ENCODE results near the gene DBN1. TPM values are rescaled to one million over a fixed set of nuclear protein-coding genes. Genes with fewer than 3 reads are reported as not detected.
"Not testable (repeated sequence)": the region's sequence is repeated elsewhere in the genome, so short reads cannot be mapped to it uniquely, and the experiment has no call there.

DBN1 gene
- total RNA-seq, 2 experiments from 2014 or later = 4.9 to 5.0 TPM

DNA sequence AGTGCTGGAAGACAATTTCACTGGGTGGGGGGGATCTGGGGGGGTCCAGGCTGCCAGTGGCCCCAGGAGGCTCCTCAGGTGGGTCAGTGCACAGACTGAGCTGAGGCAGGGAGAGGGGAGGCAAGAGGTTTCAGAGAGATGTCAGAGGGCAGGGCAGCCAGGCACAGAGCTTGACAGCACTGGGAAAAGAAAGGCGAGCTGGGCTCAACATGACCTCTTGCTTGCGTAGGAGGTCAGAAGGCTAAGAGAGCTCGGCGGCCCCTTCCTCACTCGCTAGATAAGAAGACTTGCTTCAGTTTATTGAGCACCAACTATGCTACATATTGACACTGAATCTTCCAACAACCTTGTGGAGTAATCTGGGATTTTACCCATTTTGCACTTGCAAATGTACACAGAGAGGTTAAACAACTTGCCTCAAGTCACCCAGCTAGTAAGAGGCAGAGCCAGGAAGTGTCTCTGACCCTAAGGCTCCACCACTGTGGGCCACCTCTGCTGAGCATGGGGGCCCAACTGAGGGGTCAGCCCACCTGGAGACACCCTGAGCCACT, 20.4 kb upstream of the DBN1 start:
- DNase-seq = no peak
- Mint-ChIP-seq H3K27ac (peak overlapping the region; percentile 82), H3K4me3 (peak overlapping the region; percentile 32), H3K27me3 (peaks cover 9% of the 10 kb centered on the region), H3K4me1 (peaks cover 54% of the 10 kb centered on the region), H3K9me3 (no peaks in the 10 kb centered on the region), H3K36me3 (ENCODE audit: low read depth) (peaks cover 28% of the 10 kb centered on the region)
- CTCF ChIA-PET = interaction anchor here (0.9 to 3.5 kb wide), 8 partner anchors 16 to 142 kb away, joined by 3 to 22 read pairs (median 9); partner anchors contain the start of gene LMAN2
- POLR2A ChIA-PET = interaction anchor here (1.4 to 2.9 kb wide), 4 partner anchors 39 to 98 kb away, joined by 5 to 10 read pairs (median 6); partner anchors contain the start of genes GRK6 and TMED9

- H3K27ac Mint-ChIP-seq = peak overlapping the region; percentile 82
- peaks cover 33% of the 10 kb centered on the region for H3K36me3 Mint-ChIP-seq (ENCODE audit: low read depth)
- ChIA-PET POLR2A (interaction anchor here (0.7 to 1.4 kb wide), 5 partner anchors 18 to 181 kb away, joined by 3 to 5 read pairs (median 3); partner anchors contain the start of gene MXD3), CTCF (interaction anchor here (0.6 to 3.5 kb wide), 7 partner anchors 15 to 182 kb away, joined by 3 to 22 read pairs (median 9); no protein-coding TSS in a partner anchor)
- H3K4me3 Mint-ChIP-seq = no peak overlapping the region
- no peak for DNase-seq
- no peaks in the 10 kb centered on the region for H3K9me3 Mint-ChIP-seq
- peaks cover 46% of the 10 kb centered on the region for H3K4me1 Mint-ChIP-seq
- peaks cover 1% of the 10 kb centered on the region for H3K27me3 Mint-ChIP-seq
Measured at GRCh38 chr5:177492841-177493240, 19.4 kb upstream of the DBN1 start.

DNA sequence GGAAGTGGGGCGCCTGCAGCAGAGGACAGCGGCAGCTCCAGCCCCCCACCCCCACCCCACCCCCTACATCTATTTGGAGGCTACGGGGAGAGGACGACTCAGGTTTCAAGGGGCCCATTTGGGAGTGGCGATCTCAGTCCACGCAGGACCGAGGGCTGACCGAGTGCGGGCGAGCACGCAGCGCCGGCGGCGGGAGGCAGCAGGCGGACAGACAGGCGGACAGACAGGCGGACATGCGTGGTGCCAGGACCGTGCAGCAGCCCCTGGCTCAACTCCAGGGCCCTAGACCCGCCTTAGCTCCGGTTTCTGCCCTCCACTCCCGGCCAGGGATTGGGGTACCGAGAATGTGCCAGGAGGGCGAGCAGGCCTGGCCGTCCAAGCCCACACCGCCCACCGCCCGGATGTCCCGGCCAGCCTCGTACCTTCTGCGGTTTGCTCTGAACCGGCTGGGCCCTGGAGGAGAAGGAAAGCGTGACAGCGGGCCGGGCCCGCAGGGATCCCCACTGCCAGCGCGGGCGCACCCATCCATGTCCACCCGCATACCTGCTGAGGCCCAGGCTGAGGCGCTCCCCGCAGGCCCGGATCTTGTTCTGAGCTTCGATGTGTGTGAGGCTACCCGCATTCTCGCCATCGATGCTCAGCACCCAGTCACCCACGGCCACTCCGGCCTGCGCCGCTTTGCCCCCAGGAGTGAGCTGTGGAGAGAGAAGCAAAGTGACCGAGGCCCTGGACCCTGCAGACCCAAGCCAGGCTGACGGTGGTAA, 18.7 kb upstream of the DBN1 start:
- ChIA-PET POLR2A (interaction anchor here (0.7 to 1.4 kb wide), 4 partner anchors 18 to 180 kb away, joined by 3 to 5 read pairs (median 4); partner anchors contain the start of gene MXD3), CTCF (interaction anchor here (1.0 to 3.5 kb wide), 5 partner anchors 14 to 182 kb away, joined by 3 to 22 read pairs (median 9); no protein-coding TSS in a partner anchor)
- no peak overlapping the region for H3K4me3 Mint-ChIP-seq
- H3K4me1 Mint-ChIP-seq = peaks cover 44% of the 10 kb centered on the region
- H3K27me3 Mint-ChIP-seq = no peaks in the 10 kb centered on the region
- H3K27ac Mint-ChIP-seq = no peak overlapping the region
- peaks cover 38% of the 10 kb centered on the region for H3K36me3 Mint-ChIP-seq (ENCODE audit: low read depth)
- no peaks in the 10 kb centered on the region for H3K9me3 Mint-ChIP-seq
- no peak for DNase-seq

- no peaks in the 10 kb centered on the region for H3K9me3 Mint-ChIP-seq
- H3K36me3 Mint-ChIP-seq (ENCODE audit: low read depth) = peaks cover 40% of the 10 kb centered on the region
- H3K27me3 Mint-ChIP-seq = no peaks in the 10 kb centered on the region
- CTCF ChIA-PET = no interaction called here
- POLR2A ChIA-PET = no interaction called here
- DNase-seq = peak; percentile 43
- peaks cover 44% of the 10 kb centered on the region for H3K4me1 Mint-ChIP-seq
- no peak overlapping the region for H3K27ac Mint-ChIP-seq
- H3K4me3 Mint-ChIP-seq = no peak overlapping the region
Measured at GRCh38 chr5:177491429-177491945, 18.1 kb upstream of the DBN1 start.

- no peaks in the 10 kb centered on the region for H3K9me3 Mint-ChIP-seq
- CTCF ChIA-PET = interaction anchor here (1.2 kb wide), 1 partner anchor 33 kb away, joined by 4 read pairs; no protein-coding TSS in a partner anchor
- H3K27ac Mint-ChIP-seq = no peak overlapping the region
Measured at GRCh38 chr5:177490992-177491391, 17.6 kb upstream of the DBN1 start.

GRCh38 chr5:177490311-177490991, 17.0 kb upstream of the DBN1 start:
- H3K27me3 Mint-ChIP-seq = no peaks in the 10 kb centered on the region
- POLR2A ChIA-PET = interaction anchor here (1.2 kb wide), 1 partner anchor 18 kb away, joined by 5 read pairs; no protein-coding TSS in a partner anchor
- CTCF ChIA-PET = interaction anchor here (0.7 to 1.2 kb wide), 4 partner anchors 27 to 110 kb away, joined by 3 to 4 read pairs (median 4); no protein-coding TSS in a partner anchor
- no peaks in the 10 kb centered on the region for H3K9me3 Mint-ChIP-seq
- H3K4me1 Mint-ChIP-seq = peaks cover 34% of the 10 kb centered on the region
- peaks cover 43% of the 10 kb centered on the region for H3K36me3 Mint-ChIP-seq (ENCODE audit: low read depth)
- no peak overlapping the region for H3K4me3 Mint-ChIP-seq
- H3K27ac Mint-ChIP-seq = no peak overlapping the region
- no peak for DNase-seq

More at GRCh38 chr5:177490992-177491391, 17.6 kb upstream of the DBN1 start:
- Mint-ChIP-seq H3K27me3 (no peaks in the 10 kb centered on the region), H3K4me1 (peaks cover 39% of the 10 kb centered on the region), H3K4me3 (no peak overlapping the region), H3K36me3 (ENCODE audit: low read depth) (peaks cover 43% of the 10 kb centered on the region)
- no peak for DNase-seq
- POLR2A ChIA-PET = no interaction called here

GRCh38 chr5:177489119-177489716, 15.8 kb upstream of the DBN1 start:
- H3K4me1 Mint-ChIP-seq = peaks cover 24% of the 10 kb centered on the region
- no peaks in the 10 kb centered on the region for H3K27me3 Mint-ChIP-seq
- H3K4me3 Mint-ChIP-seq = no peak overlapping the region
- no peak for DNase-seq
- H3K27ac Mint-ChIP-seq = no peak overlapping the region
- CTCF ChIA-PET = interaction anchor here (1.1 to 1.6 kb wide), 5 partner anchors 9 to 586 kb away, joined by 3 to 5 read pairs (median 3); partner anchors contain the start of gene PDLIM7
- no peaks in the 10 kb centered on the region for H3K9me3 Mint-ChIP-seq
- POLR2A ChIA-PET = interaction anchor here (1.2 kb wide), 1 partner anchor 17 kb away, joined by 5 read pairs; no protein-coding TSS in a partner anchor
- peaks cover 49% of the 10 kb centered on the region for H3K36me3 Mint-ChIP-seq (ENCODE audit: low read depth)

DNA sequence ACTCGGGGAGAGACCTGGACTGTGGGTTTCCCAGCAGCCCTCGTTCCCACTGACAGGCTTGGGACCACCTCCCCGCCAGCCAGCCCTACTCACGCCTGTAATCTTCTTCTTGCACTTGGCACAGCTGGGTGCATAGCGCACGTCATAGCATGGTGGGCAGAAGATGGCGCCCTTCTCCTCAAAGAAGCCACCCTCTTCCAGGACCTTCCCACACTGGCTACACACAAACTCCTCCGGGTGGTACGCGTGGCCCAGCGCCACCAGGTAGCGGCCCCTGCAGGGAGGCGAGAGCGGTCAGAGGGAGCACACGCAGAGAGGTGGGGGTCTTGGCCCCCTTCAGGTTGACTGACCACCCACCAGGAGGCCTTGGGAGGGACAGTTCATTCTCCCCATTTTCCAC, 14.5 kb upstream of the DBN1 start:
- H3K9me3 Mint-ChIP-seq = no peaks in the 10 kb centered on the region
- DNase-seq = no peak
- H3K27ac Mint-ChIP-seq = no peak overlapping the region
- H3K4me3 Mint-ChIP-seq = no peak overlapping the region
- H3K27me3 Mint-ChIP-seq = no peaks in the 10 kb centered on the region
- peaks cover 12% of the 10 kb centered on the region for H3K4me1 Mint-ChIP-seq
- CTCF ChIA-PET = interaction anchor here (0.6 to 1.6 kb wide), 5 partner anchors 10 to 587 kb away, joined by 3 to 5 read pairs (median 3); partner anchors contain the start of gene PDLIM7
- H3K36me3 Mint-ChIP-seq (ENCODE audit: low read depth) = peaks cover 44% of the 10 kb centered on the region
- POLR2A ChIA-PET = no interaction called here

GRCh38 chr5:177487144-177487543, 13.7 kb upstream of the DBN1 start:
- Mint-ChIP-seq H3K9me3 (no peaks in the 10 kb centered on the region), H3K36me3 (ENCODE audit: low read depth) (peaks cover 39% of the 10 kb centered on the region), H3K27ac (no peak overlapping the region), H3K27me3 (no peaks in the 10 kb centered on the region), H3K4me1 (peaks cover 7% of the 10 kb centered on the region), H3K4me3 (no peak overlapping the region)
- ChIA-PET POLR2A (no interaction called here), CTCF (interaction anchor here (0.7 to 1.2 kb wide), 2 partner anchors 23 to 30 kb away, joined by 3 read pairs; no protein-coding TSS in a partner anchor)
- no peak for DNase-seq

DNA sequence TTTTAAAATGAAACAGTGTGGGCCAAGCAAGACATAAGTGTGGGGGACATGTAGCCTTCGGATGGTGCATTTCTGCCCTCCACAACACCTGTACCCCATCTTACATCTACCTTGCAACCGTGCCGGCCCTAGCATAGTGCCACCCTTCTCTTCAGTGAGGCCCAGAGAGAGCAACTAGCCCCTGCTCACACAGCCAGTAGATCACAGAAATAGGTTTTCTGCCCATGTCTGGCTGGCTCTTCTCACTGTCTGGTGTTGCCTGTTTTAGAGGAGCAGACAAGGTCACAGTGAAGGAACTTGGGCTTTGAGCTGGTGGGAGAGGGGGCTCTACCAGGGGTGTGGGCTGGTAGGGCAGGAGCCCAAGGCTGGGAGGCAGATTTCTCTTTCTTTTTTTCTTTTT, 12.8 kb upstream of the DBN1 start:
- DNase-seq = no peak
- Mint-ChIP-seq H3K4me3 (no peak overlapping the region), H3K4me1 (peaks cover 7% of the 10 kb centered on the region), H3K27me3 (no peaks in the 10 kb centered on the region), H3K36me3 (ENCODE audit: low read depth) (peaks cover 37% of the 10 kb centered on the region), H3K9me3 (no peaks in the 10 kb centered on the region), H3K27ac (no peak overlapping the region)
- ChIA-PET CTCF (interaction anchor here (1.2 kb wide), 1 partner anchor 22 kb away, joined by 3 read pairs; no protein-coding TSS in a partner anchor), POLR2A (no interaction called here)

DNA sequence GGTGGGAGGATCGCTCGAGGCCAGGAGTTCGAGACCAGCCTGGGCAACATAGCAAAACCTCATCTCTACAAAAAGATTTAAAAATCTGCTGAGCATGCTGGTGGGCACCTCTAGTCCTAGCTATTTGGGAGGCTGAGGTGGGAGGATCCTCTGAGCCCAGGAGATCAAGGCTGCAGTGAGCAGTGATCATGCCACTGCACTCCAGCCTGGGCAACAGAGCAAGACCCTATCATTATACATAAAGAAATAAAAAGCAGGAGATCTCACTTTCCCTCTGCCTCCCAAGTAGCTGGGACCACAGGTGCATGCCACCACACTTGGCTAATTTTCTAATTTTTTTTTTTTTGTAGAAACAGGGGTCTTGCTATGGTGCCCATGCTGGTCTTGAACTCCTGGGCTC, 12.3 kb upstream of the DBN1 start:
- DNase-seq, H3K4me3 Mint-ChIP-seq, H3K4me1 Mint-ChIP-seq, CTCF ChIA-PET, H3K27ac Mint-ChIP-seq, H3K27me3 Mint-ChIP-seq, H3K9me3 Mint-ChIP-seq: not testable (repeated sequence)
- H3K36me3 Mint-ChIP-seq (ENCODE audit: low read depth) = peaks cover 32% of the 10 kb centered on the region
- POLR2A ChIA-PET = interaction anchor here (0.8 kb wide), 1 partner anchor 108 kb away, joined by 3 read pairs; no protein-coding TSS in a partner anchor

DNA sequence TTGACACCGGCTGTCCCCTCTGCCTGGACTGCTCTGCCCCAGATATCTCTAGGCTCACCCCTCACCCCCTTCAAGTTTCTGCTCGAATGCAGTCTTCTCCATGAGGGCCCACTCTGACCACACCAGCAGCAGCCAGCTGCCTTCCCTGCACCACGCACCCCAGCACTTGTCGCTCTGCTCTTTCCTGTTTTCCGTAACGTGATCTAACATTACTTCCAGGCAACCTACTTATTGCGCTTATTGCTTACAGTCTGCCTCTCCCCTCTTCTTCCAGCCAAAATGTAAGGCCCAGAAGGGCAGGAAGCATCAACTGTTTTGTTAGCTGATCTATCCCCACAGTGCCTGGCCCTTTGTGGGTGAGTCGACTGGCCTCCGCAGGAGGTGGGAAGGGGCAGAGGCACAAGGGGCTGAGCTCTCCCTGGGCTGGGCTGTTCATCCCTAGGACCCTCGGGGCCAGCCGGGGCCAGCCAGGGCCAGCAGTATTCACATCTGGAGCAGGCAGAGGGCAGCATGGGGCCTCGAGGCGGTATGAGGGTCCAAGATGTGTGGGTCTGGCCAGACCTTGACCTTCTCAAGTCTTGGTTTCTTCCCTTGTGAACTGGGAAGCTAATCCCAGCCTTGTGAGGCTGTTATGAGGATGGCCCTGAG, 11.6 kb upstream of the DBN1 start:
- POLR2A ChIA-PET = interaction anchor here (0.8 kb wide), 1 partner anchor 107 kb away, joined by 3 read pairs; no protein-coding TSS in a partner anchor
- Mint-ChIP-seq H3K36me3 (ENCODE audit: low read depth) (peaks cover 25% of the 10 kb centered on the region), H3K27me3 (no peaks in the 10 kb centered on the region), H3K4me1 (peaks cover 1% of the 10 kb centered on the region), H3K4me3 (no peak overlapping the region), H3K27ac (no peak overlapping the region), H3K9me3 (no peaks in the 10 kb centered on the region)
- CTCF ChIA-PET = no interaction called here
- DNase-seq = no peak

All from activated CD4-positive, alpha-beta memory T cell treated with anti-CD3 and anti-CD28 coated beads, Interleukin-2, amount 10 ng/mL, durations not matched to agents 7 days and 5 days (primary cell).